HG02759 (cell line): ENCODE measurements around the gene NELFB.

Experiments
- ATAC-seq: cut with Tn5 transposase; IDR thresholded peaks from one replicate; pipeline ENCODE4 v1.9.1; 2021; ENCODE audit warnings: mild to moderate bottlenecking, moderate library complexity; ENCODE audit not compliant: unreplicated experiment

NELFB gene

GRCh38 chr9:137266585-137267453 lies 11.7 kb downstream of the NELFB start:
- no peak for ATAC-seq

GRCh38 chr9:137267933-137268355 lies 12.8 kb downstream of the NELFB start:
- ATAC-seq: no peak

- ATAC-seq: no peak
Observed at GRCh38 chr9:137268538-137269201, 13.5 kb downstream of the NELFB start.

- no peak for ATAC-seq
Observed at GRCh38 chr9:137269231-137269772, 14.2 kb downstream of the NELFB start.

GRCh38 chr9:137270929-137271695 lies 16.0 kb downstream of the NELFB start:
- ATAC-seq: no peak

GRCh38 chr9:137271696-137272076 lies 16.6 kb downstream of the NELFB start:
- no peak for ATAC-seq

- no peak for ATAC-seq
Observed at GRCh38 chr9:137272241-137273094, 17.3 kb downstream of the NELFB start.

- ATAC-seq: no peak
Observed at GRCh38 chr9:137273095-137273490, 18.0 kb downstream of the NELFB start.

GRCh38 chr9:137273611-137274320 lies 18.6 kb downstream of the NELFB start:
- no peak for ATAC-seq

- no peak for ATAC-seq
Observed at GRCh38 chr9:137275203-137275587, 20.1 kb downstream of the NELFB start.

GRCh38 chr9:137275588-137276472 lies 20.7 kb downstream of the NELFB start:
- ATAC-seq: no peak

- ATAC-seq: no peak
Observed at GRCh38 chr9:137276473-137277328, 21.6 kb downstream of the NELFB start.

- peak; percentile 76 for ATAC-seq
Observed at GRCh38 chr9:137277329-137278041, 22.4 kb downstream of the NELFB start, which contains the start of gene TOR4A. Gene TOR4A (plus strand): TSS chr9:137277726. CDS start chr9:137278690, 964 bp downstream.

GRCh38 chr9:137278061-137278701 lies 23.1 kb downstream of the NELFB start:
- ATAC-seq: no peak

- ATAC-seq: no peak
Observed at GRCh38 chr9:137278721-137279711, 23.9 kb downstream of the NELFB start.
